GM18909 (cell line): ENCODE results near the gene ANTXR1.

Experiments used
- ATAC-seq: cut with Tn5 transposase; IDR thresholded peaks from one replicate; pipeline ENCODE4 v1.9.1; 2021; ENCODE audit warnings: mild to moderate bottlenecking; ENCODE audit not compliant: unreplicated experiment, poor library complexity

Gene ANTXR1

DNA sequence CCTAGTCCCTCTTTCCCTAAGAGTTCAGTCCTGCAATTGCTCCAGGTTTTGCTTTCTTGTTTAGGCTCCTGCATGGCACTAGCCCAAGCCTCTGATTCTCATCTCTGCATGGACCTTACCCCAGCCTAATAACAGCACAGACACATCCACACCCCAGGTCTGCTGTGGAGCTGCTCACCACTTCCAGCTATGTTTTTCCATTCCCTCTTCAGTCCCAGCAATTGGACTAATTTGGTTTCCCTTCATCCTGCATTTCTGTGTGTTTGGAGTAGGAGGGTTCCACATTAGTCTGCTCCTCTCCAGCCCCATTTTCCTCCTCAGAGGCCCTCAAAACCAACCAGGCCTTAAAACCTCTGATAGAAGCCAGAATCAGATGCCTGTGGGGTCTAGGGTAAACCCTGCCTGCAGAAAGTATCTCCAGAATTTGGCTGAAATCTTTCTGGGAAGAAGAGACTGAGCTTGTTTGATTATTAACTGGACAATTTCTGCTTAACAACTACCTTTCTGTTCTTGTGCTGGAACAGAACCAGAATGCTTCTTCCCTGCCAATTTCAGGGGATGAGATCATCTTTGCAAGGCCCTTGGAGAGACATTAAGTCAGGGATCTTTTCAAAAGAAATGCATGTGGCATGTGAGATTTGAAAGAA, 278.1 kb downstream of the ANTXR1 start:
- no peak for ATAC-seq

DNA sequence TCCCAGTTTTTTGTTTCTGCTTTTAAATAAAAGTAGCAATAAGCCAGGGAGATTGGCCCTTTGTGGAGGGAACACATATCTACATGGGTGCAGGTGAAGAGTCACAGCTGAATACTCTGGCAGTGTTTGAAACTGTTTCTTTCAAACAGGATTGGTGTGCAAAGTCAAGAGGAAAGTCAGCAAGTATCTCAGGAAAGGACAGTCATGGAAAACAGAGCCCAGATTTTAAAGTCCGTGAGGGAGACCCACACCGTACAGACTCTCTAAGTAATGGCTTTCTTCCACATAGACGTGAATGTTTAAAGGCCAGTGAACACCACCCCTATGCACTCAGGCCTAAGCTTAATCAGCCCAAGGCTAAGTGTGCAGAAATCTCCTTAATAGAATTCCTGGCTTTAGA, 278.7 kb downstream of the ANTXR1 start:
- ATAC-seq = no peak

DNA sequence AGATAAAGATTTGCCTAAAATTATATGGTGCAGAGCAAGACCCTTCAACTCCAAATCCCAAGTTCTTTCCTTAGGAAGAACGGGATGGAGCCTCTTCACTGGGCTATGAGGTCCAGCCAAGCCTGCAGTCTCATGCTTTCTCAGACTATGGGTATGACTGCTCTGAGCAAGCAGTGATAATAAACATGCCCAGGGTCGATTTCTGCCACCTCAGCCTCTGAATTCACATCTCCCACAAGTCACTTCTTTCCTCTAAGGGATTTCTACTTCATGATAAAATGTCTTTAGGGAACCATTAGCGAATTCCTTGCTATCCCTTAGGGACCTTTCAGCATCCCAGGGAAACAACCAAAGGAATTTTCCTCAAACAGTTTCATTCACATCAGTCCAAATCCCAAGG, 279.3 kb downstream of the ANTXR1 start:
- no peak for ATAC-seq

DNA sequence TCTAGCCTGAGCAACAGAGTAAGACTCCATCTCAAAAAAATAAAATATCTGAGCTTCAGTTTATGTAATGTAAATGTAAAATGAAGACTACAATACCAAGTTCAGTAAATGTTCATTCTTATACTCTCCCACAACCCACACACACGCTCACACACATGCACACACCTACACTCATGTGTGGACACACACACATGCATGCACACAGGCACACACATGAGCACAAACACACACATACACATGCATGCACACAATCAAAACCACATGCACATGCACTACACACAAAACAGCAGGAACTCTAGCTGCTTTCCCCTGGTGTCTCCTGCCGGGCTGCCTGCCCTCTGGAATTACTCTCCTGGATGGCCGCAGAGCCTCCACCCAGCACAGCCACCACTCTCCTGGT, 283.4 kb downstream of the ANTXR1 start:
- no peak for ATAC-seq

DNA sequence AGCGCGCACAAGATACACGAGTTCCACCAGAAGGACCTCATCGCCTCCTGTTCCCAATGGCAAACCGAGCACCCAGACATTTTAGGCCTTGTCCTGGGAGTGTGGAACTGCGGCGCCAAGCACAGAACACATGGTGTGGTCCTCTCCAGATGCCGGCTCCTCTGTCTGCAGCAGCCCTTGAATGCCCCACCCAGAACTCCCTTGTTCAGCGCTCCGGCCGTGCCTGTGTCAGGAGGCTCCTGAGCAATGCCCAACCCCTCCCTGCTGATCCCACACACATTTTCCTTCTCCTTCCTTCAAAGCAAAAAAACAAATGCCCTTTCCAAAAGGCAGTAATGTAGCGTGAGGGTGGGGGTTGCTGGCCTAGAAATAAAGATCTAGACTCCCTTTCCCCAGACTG, 284.2 kb downstream of the ANTXR1 start:
- no peak for ATAC-seq

DNA sequence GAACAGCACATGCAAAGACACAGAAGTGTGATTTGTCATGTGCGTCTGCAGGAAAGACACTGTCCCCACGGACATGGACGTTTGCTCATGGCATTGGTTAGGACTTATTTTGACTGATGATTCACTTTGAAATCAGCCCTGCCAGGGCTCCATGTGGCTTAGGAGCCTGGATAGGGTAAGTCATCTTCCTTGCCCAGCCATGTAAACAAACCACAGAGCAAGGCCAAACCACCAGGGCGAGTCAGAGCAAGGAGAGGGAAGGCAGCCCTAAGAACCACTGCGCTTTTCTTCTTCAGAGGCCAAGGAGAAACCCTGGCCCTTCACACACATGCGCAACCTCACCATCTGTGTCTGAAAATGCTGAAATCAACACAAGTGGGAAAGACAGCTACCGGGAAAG, 285.3 kb downstream of the ANTXR1 start:
- no peak for ATAC-seq

DNA sequence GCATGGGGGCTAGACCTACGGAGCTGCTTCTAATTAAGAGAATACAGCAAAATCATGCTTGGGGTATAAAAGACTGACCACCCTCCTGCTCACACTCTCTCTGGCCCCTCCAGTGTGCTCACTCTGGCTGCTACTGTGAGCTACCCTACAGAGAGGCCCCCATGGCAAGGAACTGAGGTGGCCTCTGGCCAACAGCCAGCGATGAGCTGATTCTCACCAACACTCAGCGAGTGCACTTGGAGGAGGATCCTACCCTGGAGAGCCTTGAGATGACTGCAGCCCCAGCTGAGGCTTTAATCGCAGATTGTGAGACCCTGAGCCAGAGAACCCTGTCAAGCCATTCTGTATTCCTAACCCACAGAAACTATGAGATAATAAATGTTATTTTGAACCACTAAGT, 285.9 kb downstream of the ANTXR1 start:
- no peak for ATAC-seq
